IMR-90 (cell line): ENCODE results near the gene B9D1. TPM values are rescaled to one million over a fixed set of nuclear protein-coding genes. Genes with fewer than 3 reads are reported as not detected.

Source experiments
- ATAC-seq: fragments of 200-7000 bp; cut with Tn5 transposase; 2 replicates; pipeline ENCODE4 v1.9.1; 2020; ENCODE audit warnings: low read depth, mild to moderate bottlenecking, moderate library complexity
- BruUV-seq: library from RNA; stranded (reverse); fragments of 400-500 nt; replicated peaks from 2 replicates; lab custom pipeline; 2021; lab: Mats Ljungman, UMichigan
- CTCF ChIA-PET: fragments of 300-600 bp; formaldehyde crosslinking; extraction: SDS; loops from one replicate; lab custom pipeline; 2021; ENCODE audit warnings: antibody characterized with exemption; lab: Yijun Ruan, JAX
- POLR2A ChIA-PET: fragments of 300-600 bp; sonication (Branson Sonifier 250); formaldehyde crosslinking; loops from one replicate; lab custom pipeline; 2022; ENCODE audit warnings: antibody characterized with exemption; ENCODE audit not compliant: unreplicated experiment; lab: Charles Lee
- DNase-seq: peaks from one replicate; pipeline ENCODE4 v3.0.0; 2013
- H2AFZ ChIP-seq: replicated peaks from 2 replicates; pipeline ENCODE3; 2013; ENCODE audit warnings: low read length, mild to moderate bottlenecking; ENCODE audit not compliant: poor library complexity
- H2AK5ac ChIP-seq: 2 replicates; pipeline ENCODE4 v1.6.1; 2013; ENCODE audit warnings: low read depth, low read length, inconsistent platforms
- H2AK9ac ChIP-seq: replicated peaks from 2 replicates; pipeline ENCODE3; 2013; ENCODE audit warnings: mild to moderate bottlenecking, low read depth, low read length, moderate library complexity; ENCODE audit not compliant: poor library complexity
- H2BK120ac ChIP-seq: 2 replicates; pipeline ENCODE4 v1.6.1; 2013; ENCODE audit warnings: low read depth, low read length, inconsistent platforms
- H2BK15ac ChIP-seq: 3 replicates; pipeline ENCODE4 v1.6.1; 2013; ENCODE audit warnings: low read depth, low read length, inconsistent platforms
- H2BK20ac ChIP-seq: 2 replicates; pipeline ENCODE4 v1.6.1; 2013; ENCODE audit warnings: low read depth, mild to moderate bottlenecking, inconsistent platforms, low read length, moderate library complexity
- H2BK5ac ChIP-seq: 2 replicates; pipeline ENCODE4 v1.6.1; 2013; ENCODE audit warnings: mild to moderate bottlenecking, low read depth, low read length, inconsistent platforms; ENCODE audit not compliant: poor library complexity, severe bottlenecking
- H3K14ac ChIP-seq: replicated peaks from 2 replicates; pipeline ENCODE4 v1.6.1; 2013; ENCODE audit warnings: low read depth, low read length, inconsistent platforms
- H3K18ac ChIP-seq: 2 replicates; pipeline ENCODE4 v1.6.1; 2013; ENCODE audit warnings: low read depth, low read length, control low read depth
- H3K23ac ChIP-seq: 2 replicates; pipeline ENCODE4 v1.6.1; 2013; ENCODE audit warnings: low read depth, low read length, inconsistent platforms
- H3K27ac ChIP-seq: 2 replicates; pipeline ENCODE4 v1.5.1; 2013; ENCODE audit warnings: mild to moderate bottlenecking, control low read depth, low read length; ENCODE audit not compliant: insufficient read depth
- H3K27me3 ChIP-seq: 2 replicates; pipeline ENCODE4 v1.6.1; 2013; ENCODE audit warnings: low read length; ENCODE audit not compliant: control insufficient read depth, insufficient read depth
- H3K36me3 ChIP-seq: 2 replicates; pipeline ENCODE4 v1.6.1; 2013; ENCODE audit warnings: low read length, mixed read lengths; ENCODE audit not compliant: control insufficient read depth, insufficient read depth
- H3K4ac ChIP-seq: 2 replicates; pipeline ENCODE4 v1.6.1; 2013; ENCODE audit warnings: low read depth, low read length, inconsistent platforms
- H3K4me1 ChIP-seq: 2 replicates; pipeline ENCODE4 v1.6.1; 2013; ENCODE audit warnings: low read length, mixed read lengths; ENCODE audit not compliant: control insufficient read depth, insufficient read depth
- H3K4me2 ChIP-seq: 2 replicates; pipeline ENCODE4 v1.6.1; 2013; ENCODE audit warnings: low read depth, mild to moderate bottlenecking, control low read depth, low read length, moderate library complexity
- H3K4me3 ChIP-seq: 2 replicates; pipeline ENCODE4 v1.5.1; 2013; ENCODE audit warnings: low read depth, mild to moderate bottlenecking, control low read depth, low read length, moderate library complexity; ENCODE audit not compliant: insufficient read depth
- H3K56ac ChIP-seq: 2 replicates; pipeline ENCODE4 v1.6.1; 2013; ENCODE audit warnings: low read length, inconsistent platforms; ENCODE audit not compliant: insufficient read depth; ENCODE audit errors: extremely low read depth
- H3K79me1 ChIP-seq, 2 experiments: 2 replicates each; pipeline ENCODE4 v1.6.1; 2013; ENCODE audit warnings: low read length in 2 of 2, inconsistent platforms in 1 of 2, low read depth in 1 of 2
- H3K9ac ChIP-seq: 2 replicates; pipeline ENCODE4 v1.6.1; 2013; ENCODE audit warnings: low read depth, low read length, control low read depth
- H3K9me1 ChIP-seq: 2 replicates; pipeline ENCODE4 v1.6.1; 2013; ENCODE audit warnings: low read length, inconsistent platforms; ENCODE audit not compliant: insufficient read depth
- H3K9me3 ChIP-seq: 2 replicates; pipeline ENCODE4 v1.6.1; 2013; ENCODE audit warnings: low read length; ENCODE audit not compliant: control insufficient read depth, insufficient read depth
- H4K20me1 ChIP-seq: 2 replicates; pipeline ENCODE4 v1.6.1; 2013; ENCODE audit warnings: low read length, inconsistent platforms; ENCODE audit not compliant: insufficient read depth
- H4K5ac ChIP-seq: 2 replicates; pipeline ENCODE4 v1.6.1; 2013; ENCODE audit warnings: mild to moderate bottlenecking, low read depth, low read length, control low read depth
- H4K8ac ChIP-seq, 2 experiments: 2 replicates each; pipeline ENCODE4 v1.6.1; 2013; ENCODE audit warnings: low read depth in 2 of 2, low read length in 2 of 2, control low read depth in 1 of 2, inconsistent platforms in 1 of 2
- H4K91ac ChIP-seq: 2 replicates; pipeline ENCODE4 v1.6.1; 2013; ENCODE audit warnings: low read depth, low read length, inconsistent platforms; ENCODE audit not compliant: insufficient read depth
- BHLHE40 ChIP-seq: fragments of 150-350 bp; IDR thresholded peaks from 2 replicates; pipeline ENCODE4 v1.6.1; 2016; ENCODE audit warnings: mild to moderate bottlenecking, low read depth, low read length
- CEBPB ChIP-seq: IDR thresholded peaks from 2 replicates; pipeline ENCODE4 v1.6.1; 2012; ENCODE audit warnings: low read depth, low read length, improper control_type of control experiment
- CHD1 ChIP-seq: IDR thresholded peaks from 2 replicates; pipeline ENCODE4 v1.6.1; 2012; ENCODE audit warnings: low read depth, low read length, improper control_type of control experiment
- FOS ChIP-seq: fragments of 150-350 bp; IDR thresholded peaks from 2 replicates; pipeline ENCODE4 v1.6.1; 2016; ENCODE audit warnings: low read depth, low read length
- MAFK ChIP-seq: IDR thresholded peaks from 2 replicates; pipeline ENCODE4 v1.6.1; 2012; ENCODE audit warnings: low read depth, low read length, improper control_type of control experiment
- MAZ ChIP-seq: IDR thresholded peaks from 2 replicates; pipeline ENCODE4 v1.6.1; 2012; ENCODE audit warnings: low read depth, mild to moderate bottlenecking, low read length, improper control_type of control experiment, moderate library complexity, borderline replicate concordance
- MXI1 ChIP-seq: IDR thresholded peaks from 2 replicates; pipeline ENCODE4 v1.6.1; 2012; ENCODE audit warnings: low read depth, mild to moderate bottlenecking, low read length, moderate library complexity, borderline replicate concordance
- NFE2L2 ChIP-seq: fragments of 150-350 bp; IDR thresholded peaks from 2 replicates; pipeline ENCODE4 v1.6.1; 2016; ENCODE audit warnings: low read depth, mild to moderate bottlenecking, low read length
- POLR2A ChIP-seq: IDR thresholded peaks from 2 replicates; pipeline ENCODE4 v1.6.1; 2012; ENCODE audit warnings: mild to moderate bottlenecking, low read depth, low read length
- RAD21 ChIP-seq: IDR thresholded peaks from 2 replicates; pipeline ENCODE4 v1.6.1; 2012; ENCODE audit warnings: low read length, improper control_type of control experiment
- RCOR1 ChIP-seq: IDR thresholded peaks from 2 replicates; pipeline ENCODE4 v1.6.1; 2012; ENCODE audit warnings: mild to moderate bottlenecking, low read length, improper control_type of control experiment; ENCODE audit not compliant: insufficient replicate concordance
- RFX5 ChIP-seq: IDR thresholded peaks from 2 replicates; pipeline ENCODE4 v1.8.0; 2012; ENCODE audit warnings: low read depth, mild to moderate bottlenecking, low read length, moderate library complexity
- SMC3 ChIP-seq: fragments of 150-350 bp; IDR thresholded peaks from 2 replicates; pipeline ENCODE4 v1.6.1; 2016; ENCODE audit warnings: low read depth, mild to moderate bottlenecking, antibody characterized with exemption, low read length, moderate library complexity
- WGBS, 2 experiments: methylation state at CpG; one replicate each; pipeline versions ENCODE4 v1.1.5 to v1.1.7; 2013; ENCODE audit warnings: missing lambda C conversion rate in 2 of 2; ENCODE audit not compliant: insufficient read length in 1 of 2; ENCODE audit errors: extremely low coverage in 2 of 2; 5-methylcytosine and 5-hydroxymethylcytosine counted together
- dilution Hi-C: fragments of 300-500 bp; cut with HindIII; formaldehyde crosslinking; loops from one replicate; pipeline ENCODE4 v1.14.3; 2018; ENCODE audit warnings: low sequenced_read_pairs; ENCODE audit not compliant: unreplicated experiment
- in situ Hi-C: fragments of 300-500 bp; cut with MboI; formaldehyde crosslinking; loops from 3 replicates; pipeline ENCODE4 v1.14.3; 2019; ENCODE audit warnings: low sequenced_read_pairs, inconsistent platforms, mixed read lengths
- intact Hi-C: fragments of 100-400 bp; cut with micrococcal nuclease; formaldehyde crosslinking; loops from 2 replicates; pipeline ENCODE4 v1.10.0; 2022
- polyA plus RNA-seq, 3 experiments: library from polyadenylated mRNA; depleted of rRNA; stranded (reverse); fragments of >200 nt; gene quantifications; 2 replicates each; pipeline ENCODE4 v1.2.3, GENCODE V29; 2012; ENCODE audit warnings: low replicate concordance in 1 of 3
- total RNA-seq: library from RNA; depleted of rRNA; stranded (reverse); fragments of >200 nt; gene quantifications from 2 replicates; pipeline ENCODE4 v1.2.3, GENCODE V29; 2012
- TF ChIP-seq, protein P1 (sequence below): conservative IDR thresholded peaks from 2 replicates; pipeline ENCODE4 v1.5.1; 2012; ENCODE audit warnings: mild to moderate bottlenecking, low read depth, low read length, improper control_type of control experiment
- TF ChIP-seq, protein P2 (sequence below): fragments of 150-350 bp; IDR thresholded peaks from 2 replicates; pipeline ENCODE4 v1.6.1; 2016; ENCODE audit warnings: low read depth, mild to moderate bottlenecking, low read length, moderate library complexity, borderline replicate concordance
- TF ChIP-seq, protein P3 (sequence below): fragments of 150-350 bp; IDR thresholded peaks from 2 replicates; pipeline ENCODE4 v1.6.1; 2017; ENCODE audit warnings: mild to moderate bottlenecking, antibody characterized with exemption, low read length, low read depth

The B9D1 gene
- total and polyA plus RNA-seq, 2 of the 4 experiments (the other 2 are of a cell fraction) = 42.5 to 43.8 TPM

DNA sequence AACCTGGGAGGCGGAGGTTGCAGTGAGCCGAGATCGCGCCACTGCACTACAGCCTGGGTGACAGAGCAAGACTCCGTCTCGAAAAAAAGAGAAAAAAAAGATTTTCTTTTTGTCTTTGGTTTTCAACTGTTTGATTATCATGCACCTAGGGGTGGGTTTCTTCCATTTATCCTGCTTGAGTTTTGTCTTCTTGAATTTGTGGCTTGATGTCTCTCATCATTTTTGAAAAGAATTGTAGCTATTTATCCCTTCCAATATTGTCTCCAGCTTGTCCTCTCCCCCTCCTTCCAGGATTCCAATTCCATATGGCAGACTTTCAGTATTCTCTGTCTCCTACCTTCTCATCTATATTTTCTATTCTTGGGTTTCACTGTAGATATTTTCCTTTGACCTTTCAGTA lies 7.8 kb downstream of the B9D1 start:
- Histone ChIP-seq H2AFZ (no peak overlapping the region), H4K20me1 (no peaks in the 10 kb centered on the region; the same call in 1 of the 2 replicates), H3K14ac (no peak overlapping the region), H3K4me1 (no peaks in the 10 kb centered on the region), H3K36me3 (peaks cover 4% of the 10 kb centered on the region), H3K27ac (no peak overlapping the region), H3K18ac (no peak overlapping the region), H2AK5ac (no peak overlapping the region), H3K9me3 (no peaks in the 10 kb centered on the region), H3K4ac (no peak overlapping the region), H2BK15ac (no peak overlapping the region), H2BK20ac (no peak overlapping the region), H4K91ac (no peak overlapping the region), H3K9me1 (peaks cover 4% of the 10 kb centered on the region; the same call in 1 of the 2 replicates), H3K9ac (no peak overlapping the region), H3K56ac (no peak overlapping the region), H3K4me3 (no peak overlapping the region), H3K79me1 (no peaks in the 10 kb centered on the region), H4K8ac (no peak overlapping the region), H3K4me2 (no peak overlapping the region), H3K27me3 (no peaks in the 10 kb centered on the region), H2AK9ac (no peak overlapping the region), H2BK120ac (no peak overlapping the region), H2BK5ac (no peak overlapping the region), H3K23ac (no peak overlapping the region), H4K5ac (no peak overlapping the region)
- CTCF ChIA-PET = interaction anchor here (1.4 to 1.8 kb wide), 2 partner anchors 8 to 93 kb away, joined by 5 to 12 read pairs; partner anchors contain the start of gene B9D1
- no TSS peak for BruUV-seq
- TF ChIP-seq BHLHE40 (no peak), RAD21 (no peak), CEBPB (no peak), POLR2A (no peak), MAFK (no peak), RCOR1 (no peak), MXI1 (no peak), NFE2L2 (no peak), FOS (no peak), SMC3 (no peak), RFX5 (no peak), MAZ (no peak), CHD1 (no peak)
- TF ChIP-seq, protein P1, sequence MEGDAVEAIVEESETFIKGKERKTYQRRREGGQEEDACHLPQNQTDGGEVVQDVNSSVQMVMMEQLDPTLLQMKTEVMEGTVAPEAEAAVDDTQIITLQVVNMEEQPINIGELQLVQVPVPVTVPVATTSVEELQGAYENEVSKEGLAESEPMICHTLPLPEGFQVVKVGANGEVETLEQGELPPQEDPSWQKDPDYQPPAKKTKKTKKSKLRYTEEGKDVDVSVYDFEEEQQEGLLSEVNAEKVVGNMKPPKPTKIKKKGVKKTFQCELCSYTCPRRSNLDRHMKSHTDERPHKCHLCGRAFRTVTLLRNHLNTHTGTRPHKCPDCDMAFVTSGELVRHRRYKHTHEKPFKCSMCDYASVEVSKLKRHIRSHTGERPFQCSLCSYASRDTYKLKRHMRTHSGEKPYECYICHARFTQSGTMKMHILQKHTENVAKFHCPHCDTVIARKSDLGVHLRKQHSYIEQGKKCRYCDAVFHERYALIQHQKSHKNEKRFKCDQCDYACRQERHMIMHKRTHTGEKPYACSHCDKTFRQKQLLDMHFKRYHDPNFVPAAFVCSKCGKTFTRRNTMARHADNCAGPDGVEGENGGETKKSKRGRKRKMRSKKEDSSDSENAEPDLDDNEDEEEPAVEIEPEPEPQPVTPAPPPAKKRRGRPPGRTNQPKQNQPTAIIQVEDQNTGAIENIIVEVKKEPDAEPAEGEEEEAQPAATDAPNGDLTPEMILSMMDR = no peak
- TF ChIP-seq, protein P2, sequence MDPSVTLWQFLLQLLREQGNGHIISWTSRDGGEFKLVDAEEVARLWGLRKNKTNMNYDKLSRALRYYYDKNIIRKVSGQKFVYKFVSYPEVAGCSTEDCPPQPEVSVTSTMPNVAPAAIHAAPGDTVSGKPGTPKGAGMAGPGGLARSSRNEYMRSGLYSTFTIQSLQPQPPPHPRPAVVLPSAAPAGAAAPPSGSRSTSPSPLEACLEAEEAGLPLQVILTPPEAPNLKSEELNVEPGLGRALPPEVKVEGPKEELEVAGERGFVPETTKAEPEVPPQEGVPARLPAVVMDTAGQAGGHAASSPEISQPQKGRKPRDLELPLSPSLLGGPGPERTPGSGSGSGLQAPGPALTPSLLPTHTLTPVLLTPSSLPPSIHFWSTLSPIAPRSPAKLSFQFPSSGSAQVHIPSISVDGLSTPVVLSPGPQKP = no peak
- TF ChIP-seq, protein P3, sequence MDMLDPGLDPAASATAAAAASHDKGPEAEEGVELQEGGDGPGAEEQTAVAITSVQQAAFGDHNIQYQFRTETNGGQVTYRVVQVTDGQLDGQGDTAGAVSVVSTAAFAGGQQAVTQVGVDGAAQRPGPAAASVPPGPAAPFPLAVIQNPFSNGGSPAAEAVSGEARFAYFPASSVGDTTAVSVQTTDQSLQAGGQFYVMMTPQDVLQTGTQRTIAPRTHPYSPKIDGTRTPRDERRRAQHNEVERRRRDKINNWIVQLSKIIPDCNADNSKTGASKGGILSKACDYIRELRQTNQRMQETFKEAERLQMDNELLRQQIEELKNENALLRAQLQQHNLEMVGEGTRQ = no peak
- no CpG with 5 or more reads among the region's 6 CpGs for WGBS, 2 experiments
- DNase-seq (no peak), ATAC-seq (no peak)
- intact Hi-C loops (no loop called here), dilution Hi-C loops (no loop called here), in situ Hi-C loops (no loop called here)
- POLR2A ChIA-PET = no interaction called here
